ENCODE measurements around the gene UBAC1. TPM values are rescaled to one million over a fixed set of nuclear protein-coding genes. Genes with fewer than 3 reads are reported as not detected.
"Not testable (repeated sequence)": the region's sequence is repeated elsewhere in the genome, so short reads cannot be mapped to it uniquely, and the experiment has no call there.

Gene UBAC1
- total RNA-seq, 3 donors from 2014 or later = 30.4 to 33.4 (median 31.4) TPM

DNA sequence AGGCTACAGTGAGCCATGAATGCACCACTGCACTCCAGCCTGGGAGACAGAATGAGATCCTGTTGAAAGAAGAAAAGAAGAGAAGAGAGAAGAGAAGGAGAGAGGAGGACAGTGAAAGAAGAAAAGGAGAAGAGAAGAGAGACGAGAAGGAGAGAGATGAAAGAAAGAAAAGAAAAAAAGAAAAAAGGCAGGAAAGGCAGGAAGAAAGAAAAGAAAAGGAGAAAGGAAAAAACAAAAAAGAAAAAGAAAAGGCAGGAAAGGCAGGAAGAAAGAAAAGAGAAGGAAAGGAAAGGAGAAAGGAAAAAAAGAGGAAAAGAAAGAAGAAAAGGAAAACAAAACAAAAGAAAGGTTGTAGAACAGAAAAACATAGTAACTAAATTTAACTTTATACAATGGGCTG is 68.1 kb downstream of the UBAC1 start:
- no peak for DNase-seq
- H3K36me3 Mint-ChIP-seq (ENCODE audit: insufficient read depth) = peaks cover 7% of the 10 kb centered on the region
- no peaks in the 10 kb centered on the region for H3K27me3 Mint-ChIP-seq (ENCODE audit: low read depth)
- H3K9me3 Mint-ChIP-seq = no peaks in the 10 kb centered on the region
- no peak for ATAC-seq
- H3K4me3 Mint-ChIP-seq = peak overlapping the region; percentile 32
- peaks cover 75% of the 10 kb centered on the region for H3K4me1 Mint-ChIP-seq (ENCODE audit: low read depth)

DNA sequence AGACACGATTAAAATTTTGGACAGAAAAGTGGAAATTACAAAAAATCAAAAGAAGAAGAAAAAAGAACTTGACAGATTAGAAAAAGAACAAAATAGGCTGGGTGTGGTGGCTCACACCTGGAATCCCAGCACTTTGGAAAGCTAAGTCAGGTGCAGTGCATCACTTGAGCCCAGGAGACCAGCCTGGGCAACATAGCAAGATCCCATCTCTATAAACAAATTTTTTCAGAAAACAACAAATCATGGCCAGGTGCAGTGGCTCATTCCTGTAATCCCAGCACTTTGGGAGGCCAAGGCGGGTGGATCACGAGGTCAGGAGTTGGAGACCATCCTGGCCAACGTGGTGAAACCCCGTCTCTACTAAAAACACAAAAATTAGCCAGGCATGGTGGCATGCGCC is 68.8 kb downstream of the UBAC1 start:
- not testable (repeated sequence) for H3K4me3 Mint-ChIP-seq; H3K9me3 Mint-ChIP-seq; H3K36me3 Mint-ChIP-seq (ENCODE audit: insufficient read depth); ATAC-seq; H3K27me3 Mint-ChIP-seq (ENCODE audit: low read depth); DNase-seq
- H3K4me1 Mint-ChIP-seq (ENCODE audit: low read depth) = peaks cover 76% of the 10 kb centered on the region

DNA sequence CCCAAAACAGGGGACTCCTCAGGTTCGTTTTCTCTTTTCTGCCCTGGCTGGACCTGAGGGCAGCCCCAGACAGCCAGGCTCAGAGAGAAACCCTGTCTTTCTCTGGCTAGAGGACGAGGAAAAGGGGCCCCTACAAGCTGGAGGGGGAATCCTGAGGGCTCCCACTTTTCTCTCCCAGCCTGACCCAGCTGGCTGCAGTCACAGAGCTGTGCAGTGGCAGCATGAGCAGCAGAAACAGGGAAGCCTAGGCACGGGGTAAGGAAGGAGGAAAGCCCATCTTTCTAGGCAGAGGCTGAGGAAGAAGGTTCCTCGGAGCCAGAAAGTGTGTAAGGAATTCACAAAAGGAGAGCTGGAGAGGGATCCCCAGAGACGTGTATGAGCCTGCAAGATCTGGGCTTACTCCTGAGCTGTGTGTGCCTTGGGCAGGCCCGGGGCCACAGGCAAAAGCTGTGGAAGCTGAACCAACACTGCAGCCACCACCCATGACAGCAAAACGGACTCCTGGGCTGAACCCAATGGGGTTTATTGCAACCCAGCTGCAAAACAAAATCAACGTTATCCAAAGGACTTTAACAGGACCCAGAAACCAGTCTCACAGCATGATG is 70.0 kb downstream of the UBAC1 start:
- no peaks in the 10 kb centered on the region for H3K9me3 Mint-ChIP-seq
- DNase-seq (no peak), ATAC-seq (no peak)
- H3K4me1 Mint-ChIP-seq (ENCODE audit: low read depth) = peaks cover 79% of the 10 kb centered on the region
- no peaks in the 10 kb centered on the region for H3K27me3 Mint-ChIP-seq (ENCODE audit: low read depth)
- peaks cover 5% of the 10 kb centered on the region for H3K36me3 Mint-ChIP-seq (ENCODE audit: insufficient read depth)
- H3K4me3 Mint-ChIP-seq = no peak overlapping the region

DNA sequence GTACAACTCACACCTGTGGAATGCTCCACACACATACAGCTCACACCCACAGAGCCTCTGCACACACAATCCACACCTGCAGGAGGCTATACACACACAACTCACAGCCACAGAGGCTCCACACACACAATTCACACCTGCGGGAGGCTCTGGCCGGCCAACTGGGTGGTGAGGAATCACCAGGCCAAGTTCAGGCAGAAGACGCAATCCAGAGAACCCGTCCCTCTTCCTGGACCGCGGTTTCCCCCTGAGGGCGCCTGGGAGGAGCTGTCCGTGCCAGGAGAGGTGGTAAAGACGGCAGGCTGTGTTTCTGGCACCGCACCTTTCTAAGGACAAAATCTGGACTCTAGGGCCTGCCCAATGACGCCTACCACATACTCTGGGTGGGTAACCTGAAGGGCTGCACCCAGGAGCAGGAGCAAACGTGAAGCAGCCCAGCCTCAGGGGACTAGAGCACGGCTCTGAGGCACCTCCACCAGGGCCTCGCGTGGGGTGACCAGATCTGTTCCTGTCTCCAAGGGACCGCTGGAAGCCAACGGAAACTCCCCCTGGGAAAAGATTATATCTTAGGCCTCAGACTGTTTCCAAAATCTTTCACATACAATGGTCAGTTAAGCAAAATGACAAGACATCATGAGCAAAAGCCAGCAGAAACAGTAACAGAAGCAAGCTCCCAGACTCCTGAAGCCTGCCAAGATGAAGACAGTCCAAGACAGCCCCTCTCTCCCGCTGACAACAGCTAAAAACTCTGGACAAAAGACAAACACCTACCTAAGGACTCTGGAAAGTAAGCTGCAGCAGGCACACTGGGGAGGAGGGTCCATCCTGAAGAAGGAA is 70.8 kb downstream of the UBAC1 start:
- H3K4me3 Mint-ChIP-seq = no peak overlapping the region
- H3K9me3 Mint-ChIP-seq = no peaks in the 10 kb centered on the region
- no peaks in the 10 kb centered on the region for H3K27me3 Mint-ChIP-seq (ENCODE audit: low read depth)
- H3K36me3 Mint-ChIP-seq (ENCODE audit: insufficient read depth) = peaks cover 5% of the 10 kb centered on the region
- ATAC-seq = no peak
- H3K4me1 Mint-ChIP-seq (ENCODE audit: low read depth) = peaks cover 80% of the 10 kb centered on the region
- DNase-seq = no peak

DNA sequence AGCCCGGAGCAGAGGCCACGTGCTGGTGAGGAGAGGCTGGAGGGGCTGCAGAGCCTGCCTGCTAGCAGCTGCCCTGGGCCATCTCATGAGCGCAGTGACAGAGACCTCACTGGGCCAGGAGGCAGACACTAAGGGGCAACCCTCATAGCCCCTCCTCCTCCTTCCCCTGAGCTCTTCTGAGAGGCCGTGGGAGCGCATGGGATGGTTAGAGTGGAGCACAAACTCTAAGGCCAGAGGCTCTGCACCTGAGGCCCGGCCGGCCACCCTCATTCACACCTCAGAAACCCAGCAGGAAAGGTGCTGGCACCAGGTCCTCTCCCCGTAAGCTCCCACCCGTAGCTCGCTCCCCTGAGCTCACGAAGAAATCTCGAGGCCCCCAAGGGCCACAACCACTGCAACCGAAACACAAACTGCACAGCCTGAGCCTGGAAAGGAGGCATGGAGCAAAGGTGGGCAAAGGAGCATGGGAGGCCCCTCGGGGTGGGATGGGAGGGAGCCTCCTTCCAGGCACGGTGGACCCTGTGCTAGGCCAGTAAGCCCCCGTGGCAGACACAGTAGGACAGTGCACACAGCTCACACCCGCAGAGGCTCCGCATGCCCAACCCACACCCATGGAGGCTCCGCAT is 71.5 kb downstream of the UBAC1 start:
- H3K9me3 Mint-ChIP-seq = no peaks in the 10 kb centered on the region
- ATAC-seq (no peak), DNase-seq (no peak)
- H3K27me3 Mint-ChIP-seq (ENCODE audit: low read depth) = no peaks in the 10 kb centered on the region
- no peak overlapping the region for H3K4me3 Mint-ChIP-seq
- H3K36me3 Mint-ChIP-seq (ENCODE audit: insufficient read depth) = peaks cover 5% of the 10 kb centered on the region
- H3K4me1 Mint-ChIP-seq (ENCODE audit: low read depth) = peaks cover 79% of the 10 kb centered on the region

DNA sequence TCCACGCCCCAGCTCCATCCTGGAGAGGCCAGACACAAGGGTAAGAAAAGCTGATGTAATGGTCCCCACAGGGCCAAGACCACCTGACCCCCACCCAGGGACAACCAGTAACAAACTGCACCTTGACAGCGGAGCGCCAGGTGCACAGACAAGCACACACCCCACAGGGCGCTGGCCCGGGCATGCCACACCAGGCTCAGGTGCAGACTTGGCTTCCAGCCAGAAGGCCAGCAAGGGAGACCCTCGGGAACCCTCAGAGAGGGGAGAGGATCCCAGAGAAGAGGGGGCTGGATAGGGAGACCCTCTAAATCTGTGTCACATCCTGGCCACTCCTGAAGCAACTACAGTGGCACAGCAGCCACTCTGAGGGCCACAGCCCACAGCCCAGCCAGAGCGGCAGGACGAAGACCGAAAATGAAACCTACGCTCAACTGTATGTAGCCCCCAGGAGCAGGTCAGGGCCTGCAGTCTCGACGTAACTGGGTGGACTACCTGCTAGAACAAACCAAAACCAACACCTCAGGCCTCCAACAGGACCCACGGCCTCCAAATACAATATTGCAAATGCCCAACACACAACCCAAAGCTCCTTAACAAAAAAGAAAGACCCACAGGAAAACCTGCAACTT is 72.3 kb downstream of the UBAC1 start:
- Mint-ChIP-seq H3K9me3 (no peaks in the 10 kb centered on the region), H3K4me1 (ENCODE audit: low read depth) (peaks cover 80% of the 10 kb centered on the region), H3K36me3 (ENCODE audit: insufficient read depth) (peaks cover 5% of the 10 kb centered on the region), H3K4me3 (no peak overlapping the region), H3K27me3 (ENCODE audit: low read depth) (no peaks in the 10 kb centered on the region)
- ATAC-seq = no peak
- DNase-seq = no peak

DNA sequence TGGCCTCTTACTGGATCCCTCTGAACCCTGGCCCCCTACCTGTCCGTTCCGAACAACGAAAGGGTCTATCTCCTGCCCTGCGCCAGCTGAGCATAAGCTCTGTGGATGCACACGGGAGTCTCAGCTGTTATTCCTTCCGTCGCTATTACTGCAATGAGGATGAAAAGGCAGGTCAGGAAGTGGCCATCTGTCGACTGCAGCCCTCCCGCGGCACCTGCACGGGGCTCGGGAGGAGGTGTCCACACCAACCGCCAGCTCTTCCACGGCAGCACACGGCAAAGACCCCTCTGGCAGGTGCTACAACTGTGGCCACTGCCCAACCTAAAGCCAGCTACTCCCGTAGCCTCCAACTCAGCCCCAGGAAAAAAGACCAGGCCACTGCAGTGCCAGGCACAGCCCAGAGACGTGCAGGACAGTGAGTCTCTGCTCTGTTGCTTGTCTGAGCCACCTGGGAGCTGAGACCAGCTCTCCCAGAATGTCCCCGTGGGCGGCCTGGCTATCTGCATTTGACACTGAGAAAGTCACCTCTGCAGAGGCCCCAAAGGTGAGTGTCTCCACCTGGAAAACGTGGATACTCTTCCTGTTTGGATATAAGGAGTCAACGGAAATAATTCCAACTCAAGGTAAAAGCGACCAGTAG is 72.9 kb downstream of the UBAC1 start:
- no peak for DNase-seq
- ATAC-seq = no peak
- Mint-ChIP-seq H3K36me3 (ENCODE audit: insufficient read depth) (peaks cover 5% of the 10 kb centered on the region), H3K4me3 (no peak overlapping the region), H3K9me3 (no peaks in the 10 kb centered on the region), H3K4me1 (ENCODE audit: low read depth) (peaks cover 80% of the 10 kb centered on the region), H3K27me3 (ENCODE audit: low read depth) (no peaks in the 10 kb centered on the region)

DNA sequence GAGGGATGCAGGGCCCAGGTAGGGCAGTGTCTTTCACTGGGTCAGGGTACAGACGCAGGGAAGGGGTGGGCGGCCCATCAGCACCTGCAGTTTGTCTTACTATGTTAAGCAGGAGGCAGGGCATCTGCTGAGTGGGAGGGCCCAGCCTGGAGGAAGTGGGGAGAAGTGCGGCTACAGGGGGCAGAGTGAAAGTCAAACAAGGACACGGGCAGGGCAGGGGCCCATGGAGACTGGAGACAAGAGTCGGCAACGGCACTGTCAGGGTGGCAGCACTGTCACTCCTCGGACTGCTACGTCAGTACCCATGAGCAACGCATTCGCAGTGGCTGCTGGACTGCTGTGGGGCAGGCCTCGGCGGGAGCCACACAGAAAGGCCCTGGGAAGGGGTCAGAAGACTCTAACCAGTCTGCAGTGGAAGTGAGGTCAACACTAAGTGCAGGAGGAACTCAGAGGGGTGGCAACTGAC is 73.6 kb downstream of the UBAC1 start:
- Mint-ChIP-seq H3K36me3 (ENCODE audit: insufficient read depth) (peaks cover 5% of the 10 kb centered on the region), H3K4me1 (ENCODE audit: low read depth) (peaks cover 79% of the 10 kb centered on the region), H3K27me3 (ENCODE audit: low read depth) (no peaks in the 10 kb centered on the region), H3K4me3 (peak overlapping the region; percentile 75), H3K9me3 (no peaks in the 10 kb centered on the region)
- ATAC-seq (peak; percentile 83 to 89), DNase-seq (peak; percentile 43)

DNA sequence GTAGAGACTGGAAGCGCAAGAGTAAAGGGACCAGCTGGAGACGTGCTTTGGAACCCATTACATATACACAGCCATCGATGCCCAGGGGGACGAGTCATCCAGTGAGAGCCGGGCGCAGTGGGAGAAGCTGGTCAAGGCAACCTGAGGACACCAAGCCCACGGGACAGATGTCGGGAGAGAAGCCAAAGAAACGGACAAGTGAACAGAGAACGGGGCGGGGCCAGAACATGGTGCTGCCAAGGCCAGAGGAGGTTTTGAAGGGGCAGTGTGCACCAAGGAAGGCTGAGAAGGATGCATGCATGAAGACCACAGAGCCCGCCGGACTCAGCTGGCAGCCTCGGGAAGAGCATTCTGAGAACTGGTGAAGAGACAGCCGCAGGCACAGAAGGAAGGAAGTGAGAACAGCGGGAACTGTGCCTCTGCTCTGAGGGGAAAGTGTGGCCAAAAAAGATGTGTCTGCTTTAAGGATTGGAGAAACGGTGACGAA is 74.1 kb downstream of the UBAC1 start:
- Mint-ChIP-seq H3K4me3 (peak overlapping the region; percentile 75), H3K9me3 (no peaks in the 10 kb centered on the region), H3K4me1 (ENCODE audit: low read depth) (peaks cover 78% of the 10 kb centered on the region), H3K27me3 (ENCODE audit: low read depth) (no peaks in the 10 kb centered on the region), H3K36me3 (ENCODE audit: insufficient read depth) (peaks cover 4% of the 10 kb centered on the region)
- no peak for ATAC-seq
- no peak for DNase-seq

DNA sequence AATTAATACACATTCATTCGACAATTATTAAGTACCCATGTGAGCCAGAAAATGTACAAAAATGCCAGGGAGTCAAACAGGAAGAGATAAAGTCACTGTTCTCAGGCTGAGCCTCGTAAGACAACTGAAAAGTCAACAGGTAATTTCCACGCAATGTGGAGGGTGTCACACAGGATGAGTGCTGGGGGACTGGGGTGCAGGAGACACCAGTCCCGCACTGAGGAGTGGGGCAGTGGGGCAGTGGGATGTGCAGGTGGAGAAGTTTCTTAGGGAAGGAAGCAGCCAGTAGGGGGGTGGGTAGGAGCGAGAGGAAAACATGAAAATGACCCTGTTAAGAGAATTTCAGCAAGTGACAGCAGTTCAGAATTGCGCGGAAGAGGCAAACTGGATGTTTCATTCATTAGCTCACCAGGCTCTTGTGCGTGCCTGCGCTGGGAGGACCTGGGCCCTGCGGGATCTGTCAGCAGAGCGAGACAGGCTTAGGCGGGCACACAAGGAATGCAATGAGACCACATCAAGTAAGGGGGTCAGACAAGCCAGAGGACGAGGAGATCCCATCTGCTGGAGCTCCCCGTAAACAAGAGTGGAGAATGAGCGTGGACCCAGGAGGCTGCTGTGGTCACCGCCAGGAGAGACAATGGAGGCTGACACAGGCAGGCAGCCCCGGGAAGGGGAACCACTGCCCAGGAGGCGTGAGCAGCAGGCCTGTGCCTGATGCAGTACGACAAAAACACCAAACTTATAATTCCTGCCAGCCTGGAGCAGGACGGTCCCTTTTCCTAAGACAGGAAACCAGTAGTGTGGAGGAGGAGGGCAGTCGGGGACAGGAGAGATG is 74.8 kb downstream of the UBAC1 start:
- DNase-seq (no peak), ATAC-seq (no peak)
- Mint-ChIP-seq H3K9me3 (no peaks in the 10 kb centered on the region), H3K4me3 (peak overlapping the region; percentile 75), H3K27me3 (ENCODE audit: low read depth) (no peaks in the 10 kb centered on the region), H3K36me3 (ENCODE audit: insufficient read depth) (no peaks in the 10 kb centered on the region), H3K4me1 (ENCODE audit: low read depth) (peaks cover 73% of the 10 kb centered on the region)

DNA sequence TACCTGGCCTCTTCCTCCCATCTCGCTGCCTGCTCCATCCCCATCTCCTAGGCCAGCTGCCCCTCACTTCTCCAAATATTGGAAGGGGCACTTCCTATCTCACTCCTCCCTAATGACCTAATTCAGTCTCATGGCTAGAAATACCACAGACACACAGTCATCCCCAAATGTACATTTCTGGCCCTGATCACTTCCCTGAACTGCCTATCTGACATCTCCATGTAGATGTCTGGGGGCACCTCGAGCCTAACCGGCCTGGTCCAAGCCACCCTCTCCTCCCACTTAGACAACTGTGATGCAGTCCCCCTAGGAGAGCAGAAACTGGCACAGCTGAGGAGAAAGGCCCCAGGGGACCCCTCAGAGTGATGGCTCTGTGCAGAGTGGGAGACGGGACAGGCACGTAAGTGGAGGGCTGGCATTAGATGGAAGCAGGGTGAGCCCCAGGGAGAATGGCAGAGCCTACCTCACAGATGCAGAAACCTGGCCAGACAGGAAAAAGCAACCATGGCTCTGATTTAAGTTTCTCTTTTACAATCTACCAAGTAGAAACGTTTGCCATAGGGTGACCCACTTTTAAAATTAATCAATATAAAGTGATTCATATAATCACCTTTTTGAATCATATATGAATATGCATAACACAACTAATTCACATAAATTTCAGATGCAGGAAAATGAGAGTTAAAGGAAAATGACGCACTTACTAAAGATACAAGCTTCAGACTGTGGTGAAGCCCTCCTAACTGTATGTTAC is 75.9 kb downstream of the UBAC1 start:
- Mint-ChIP-seq H3K4me3 (peak overlapping the region; percentile 17), H3K36me3 (ENCODE audit: insufficient read depth) (no peaks in the 10 kb centered on the region), H3K27me3 (ENCODE audit: low read depth) (no peaks in the 10 kb centered on the region), H3K9me3 (no peaks in the 10 kb centered on the region), H3K4me1 (ENCODE audit: low read depth) (peaks cover 67% of the 10 kb centered on the region)
- ATAC-seq (no peak), DNase-seq (no peak)

DNA sequence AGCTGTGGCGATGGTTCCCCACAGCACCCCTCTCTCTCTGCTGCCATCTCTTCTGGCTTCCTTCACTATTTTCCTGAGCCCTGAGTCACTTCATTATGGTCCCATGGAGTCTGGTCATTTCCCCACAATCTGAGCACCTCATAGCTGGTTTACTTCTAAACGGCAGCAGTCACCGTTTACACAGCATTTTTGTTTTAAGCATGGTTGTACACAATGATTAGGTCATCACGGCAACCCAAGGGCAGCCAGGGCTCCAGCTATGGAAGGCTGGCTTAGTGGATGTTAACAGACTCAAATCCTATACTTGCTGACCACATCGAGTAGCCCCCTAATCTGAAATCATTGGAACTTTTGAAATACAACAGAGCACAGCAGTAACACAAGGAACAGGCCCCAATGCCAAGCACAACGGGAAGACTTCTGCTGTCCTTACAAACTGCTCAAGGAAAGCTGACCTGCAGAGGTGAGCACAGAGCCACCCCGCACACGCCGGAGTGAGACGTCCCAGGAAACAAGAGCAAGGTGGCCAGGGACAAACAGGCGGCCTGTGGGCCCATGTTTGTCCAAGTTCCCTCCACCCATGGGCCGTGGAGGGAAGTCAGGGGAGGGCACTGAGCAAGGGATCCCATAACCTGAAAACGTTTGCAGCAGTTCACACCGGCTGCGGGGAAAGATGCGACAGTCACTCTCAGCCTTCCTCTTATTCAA is 76.7 kb downstream of the UBAC1 start:
- Mint-ChIP-seq H3K27me3 (ENCODE audit: low read depth) (no peaks in the 10 kb centered on the region), H3K9me3 (no peaks in the 10 kb centered on the region), H3K4me3 (no peak overlapping the region), H3K4me1 (ENCODE audit: low read depth) (peaks cover 64% of the 10 kb centered on the region), H3K36me3 (ENCODE audit: insufficient read depth) (no peaks in the 10 kb centered on the region)
- DNase-seq = no peak
- no peak for ATAC-seq
